Glutamatergic neuron (in vitro differentiated cells): ENCODE measurements around the gene HNF4A. TPM values are rescaled to one million over a fixed set of nuclear protein-coding genes. Genes with fewer than 3 reads are reported as not detected.

Experiments
- DNase-seq: peaks from one replicate; pipeline ENCODE4 v3.0.0; 2022
- H3K27ac Mint-ChIP-seq: one replicate; pipeline ENCODE4 v1.8.0; 2020; ENCODE audit warnings: mild to moderate bottlenecking, mixed read lengths, inconsistent platforms; ENCODE audit not compliant: unreplicated experiment
- H3K27me3 Mint-ChIP-seq: one replicate; pipeline ENCODE4 v1.8.0; 2020; ENCODE audit warnings: mild to moderate bottlenecking, moderate library complexity, mixed read lengths, inconsistent platforms; ENCODE audit not compliant: unreplicated experiment
- H3K36me3 Mint-ChIP-seq: one replicate; pipeline ENCODE4 v1.8.0; 2020; ENCODE audit warnings: mild to moderate bottlenecking, mixed read lengths, inconsistent platforms; ENCODE audit not compliant: unreplicated experiment
- H3K4me1 Mint-ChIP-seq: one replicate; pipeline ENCODE4 v1.8.0; 2020; ENCODE audit warnings: mild to moderate bottlenecking, low read depth, mixed read lengths, inconsistent platforms; ENCODE audit not compliant: unreplicated experiment
- H3K4me3 Mint-ChIP-seq: one replicate; pipeline ENCODE4 v1.8.0; 2020; ENCODE audit warnings: mild to moderate bottlenecking, mixed read lengths, inconsistent platforms; ENCODE audit not compliant: unreplicated experiment
- H3K9me3 Mint-ChIP-seq: one replicate; pipeline ENCODE4 v1.8.0; 2020; ENCODE audit warnings: mild to moderate bottlenecking, moderate library complexity, mixed read lengths, inconsistent platforms; ENCODE audit not compliant: unreplicated experiment
- CTCF ChIP-seq: fragments of 200-600 bp; sonication (generic); IDR thresholded peaks from one replicate; pipeline ENCODE4 v1.5.0; 2021; ENCODE audit not compliant: partially characterized antibody, unreplicated experiment
- total RNA-seq: library from RNA; stranded (reverse); fragmentation: NEBNext Ultra II Directional; extraction: Animal tissue kit (Norgen Biotek cat#: 25700); gene quantifications from one replicate; pipeline ENCODE4 v1.2.1, GENCODE V29; 2021; ENCODE audit not compliant: unreplicated experiment

HNF4A gene
- total RNA-seq, 1 donor from 2014 or later, result not detected

- H3K4me3 Mint-ChIP-seq, result no peak overlapping the region
- no peak for DNase-seq
- H3K36me3 Mint-ChIP-seq, result no peaks in the 10 kb centered on the region
- peaks cover 4% of the 10 kb centered on the region for H3K27me3 Mint-ChIP-seq
- no peak overlapping the region for H3K27ac Mint-ChIP-seq
- peaks cover 5% of the 10 kb centered on the region for H3K4me1 Mint-ChIP-seq
- no peak for TF ChIP-seq CTCF
- H3K9me3 Mint-ChIP-seq, result peaks cover 2% of the 10 kb centered on the region
Observed at GRCh38 chr20:44328428-44328827, 27.1 kb upstream of the HNF4A start.

- H3K9me3 Mint-ChIP-seq, result peaks cover 2% of the 10 kb centered on the region
- DNase-seq, result no peak
- no peak overlapping the region for H3K4me3 Mint-ChIP-seq
- peaks cover 5% of the 10 kb centered on the region for H3K27me3 Mint-ChIP-seq
- H3K27ac Mint-ChIP-seq, result no peak overlapping the region
- no peaks in the 10 kb centered on the region for H3K4me1 Mint-ChIP-seq
- TF ChIP-seq CTCF, result no peak
- H3K36me3 Mint-ChIP-seq, result no peaks in the 10 kb centered on the region
Observed at GRCh38 chr20:44331201-44331600, 24.3 kb upstream of the HNF4A start.

GRCh38 chr20:44334306-44334705 is 21.2 kb upstream of the HNF4A start:
- peaks cover 3% of the 10 kb centered on the region for H3K4me1 Mint-ChIP-seq
- no peak for DNase-seq
- H3K27ac Mint-ChIP-seq, result no peak overlapping the region
- no peak overlapping the region for H3K4me3 Mint-ChIP-seq
- H3K9me3 Mint-ChIP-seq, result peaks cover 2% of the 10 kb centered on the region
- no peak for TF ChIP-seq CTCF
- H3K27me3 Mint-ChIP-seq, result peaks cover 3% of the 10 kb centered on the region
- no peaks in the 10 kb centered on the region for H3K36me3 Mint-ChIP-seq

GRCh38 chr20:44334709-44335108 is 20.8 kb upstream of the HNF4A start:
- peaks cover 2% of the 10 kb centered on the region for H3K9me3 Mint-ChIP-seq
- peaks cover 3% of the 10 kb centered on the region for H3K4me1 Mint-ChIP-seq
- peaks cover 3% of the 10 kb centered on the region for H3K27me3 Mint-ChIP-seq
- no peak for TF ChIP-seq CTCF
- H3K27ac Mint-ChIP-seq, result no peak overlapping the region
- no peak overlapping the region for H3K4me3 Mint-ChIP-seq
- H3K36me3 Mint-ChIP-seq, result no peaks in the 10 kb centered on the region
- no peak for DNase-seq

- H3K9me3 Mint-ChIP-seq, result peaks cover 1% of the 10 kb centered on the region
- TF ChIP-seq CTCF, result no peak
- H3K36me3 Mint-ChIP-seq, result no peaks in the 10 kb centered on the region
- H3K4me3 Mint-ChIP-seq, result no peak overlapping the region
- DNase-seq, result no peak
- H3K4me1 Mint-ChIP-seq, result peaks cover 3% of the 10 kb centered on the region
- H3K27me3 Mint-ChIP-seq, result peaks cover 3% of the 10 kb centered on the region
- no peak overlapping the region for H3K27ac Mint-ChIP-seq
Observed at GRCh38 chr20:44335675-44336074, 19.8 kb upstream of the HNF4A start.
